Neuronal stem cell (in vitro differentiated cells): Measurements from ENCODE around the gene SLC13A2.

Experiments used
- DNase-seq: peaks from one replicate; pipeline ENCODE4 v3.0.0-alpha.2; 2013; ENCODE audit warnings: low spot score
- H2AFZ ChIP-seq: one replicate; pipeline ENCODE4 v1.6.1; 2013; ENCODE audit warnings: mild to moderate bottlenecking, low read length, inconsistent platforms
- H2AK5ac ChIP-seq: 2 replicates; pipeline ENCODE4 v1.6.1; 2013; ENCODE audit warnings: low read depth, mild to moderate bottlenecking, inconsistent platforms, low read length, moderate library complexity, mixed read lengths
- H2BK120ac ChIP-seq: 2 replicates; pipeline ENCODE4 v1.6.1; 2013; ENCODE audit warnings: low read depth, mild to moderate bottlenecking, inconsistent platforms, low read length, moderate library complexity, mixed read lengths
- H2BK12ac ChIP-seq: one replicate; pipeline ENCODE4 v1.6.1; 2013; ENCODE audit warnings: low read length, inconsistent platforms
- H2BK15ac ChIP-seq: 2 replicates; pipeline ENCODE4 v1.6.1; 2013; ENCODE audit warnings: mild to moderate bottlenecking, low read length, inconsistent platforms, mixed read lengths
- H2BK5ac ChIP-seq: one replicate; pipeline ENCODE4 v1.6.1; 2013; ENCODE audit warnings: inconsistent platforms, mild to moderate bottlenecking, low read length, moderate library complexity
- H3K14ac ChIP-seq: one replicate; pipeline ENCODE4 v1.6.1; 2013; ENCODE audit warnings: low read length, inconsistent platforms
- H3K18ac ChIP-seq: 2 replicates; pipeline ENCODE4 v1.6.1; 2013; ENCODE audit warnings: low read length, inconsistent platforms
- H3K23ac ChIP-seq: 2 replicates; pipeline ENCODE4 v1.6.1; 2013; ENCODE audit warnings: low read depth, mild to moderate bottlenecking, mixed read lengths, low read length, inconsistent platforms; ENCODE audit not compliant: poor library complexity
- H3K27ac ChIP-seq: replicated peaks from 3 replicates; pipeline ENCODE4 v1.5.1; 2013; ENCODE audit warnings: low read length, inconsistent platforms
- H3K27me3 ChIP-seq, 3 experiments: 2 replicates each; pipeline ENCODE4 v1.6.1; 2013; ENCODE audit warnings: low read length in 3 of 3, mild to moderate bottlenecking in 2 of 3, inconsistent platforms in 1 of 3, low read depth in 1 of 3, mixed read lengths in 1 of 3, moderate library complexity in 1 of 3; ENCODE audit not compliant: control insufficient read depth in 3 of 3, insufficient read depth in 3 of 3
- H3K36me3 ChIP-seq, 2 donors: replicated peaks in 1 of 2; 2 replicates each; pipeline ENCODE4 v1.6.1; 2013; ENCODE audit warnings: low read length in 2 of 2; ENCODE audit not compliant: control insufficient read depth in 2 of 2, insufficient read depth in 2 of 2
- H3K4ac ChIP-seq: 2 replicates; pipeline ENCODE4 v1.6.1; 2013; ENCODE audit warnings: inconsistent platforms, mild to moderate bottlenecking, low read length, moderate library complexity
- H3K4me1 ChIP-seq, 2 donors: 1 replicate in 1 of 2; 2 replicates in 1 of 2; pipeline ENCODE4 v1.6.1; 2013; ENCODE audit warnings: low read length in 2 of 2, low read depth in 1 of 2; ENCODE audit not compliant: control insufficient read depth in 2 of 2, insufficient read depth in 1 of 2
- H3K4me2 ChIP-seq: one replicate; pipeline ENCODE4 v1.6.1; 2013; ENCODE audit warnings: mild to moderate bottlenecking, low read length, inconsistent platforms; ENCODE audit not compliant: insufficient read depth, poor library complexity, severe bottlenecking
- H3K4me3 ChIP-seq, 2 donors: 2 replicates each; pipeline ENCODE4 v1.5.1; 2013; ENCODE audit warnings: low read length in 2 of 2, mild to moderate bottlenecking in 2 of 2, inconsistent platforms in 1 of 2, moderate library complexity in 1 of 2
- H3K79me1 ChIP-seq: one replicate; pipeline ENCODE4 v1.6.1; 2013; ENCODE audit warnings: low read depth, mild to moderate bottlenecking, inconsistent platforms, low read length, moderate library complexity
- H3K9ac ChIP-seq: one replicate; pipeline ENCODE4 v1.6.1; 2013; ENCODE audit warnings: mild to moderate bottlenecking, low read depth, low read length, inconsistent platforms; ENCODE audit not compliant: poor library complexity
- H3K9me3 ChIP-seq, 2 donors: replicated peaks in 1 of 2; 2 replicates each; pipeline versions ENCODE3 to v1.6.1; 2013; ENCODE audit warnings: low read length in 2 of 2, mild to moderate bottlenecking in 2 of 2, inconsistent platforms in 1 of 2, low read depth in 1 of 2, mixed read lengths in 1 of 2, moderate library complexity in 1 of 2; ENCODE audit not compliant: control insufficient read depth in 2 of 2, insufficient read depth in 1 of 2
- H4K8ac ChIP-seq: one replicate; pipeline ENCODE4 v1.6.1; 2013; ENCODE audit warnings: low read depth, mild to moderate bottlenecking, inconsistent platforms, low read length, moderate library complexity
- H4K91ac ChIP-seq: one replicate; pipeline ENCODE4 v1.6.1; 2013; ENCODE audit warnings: low read length, low read depth, mild to moderate bottlenecking, inconsistent platforms; ENCODE audit not compliant: poor library complexity
- WGBS, 2 donors: extraction: QIAGEN DNeasy Blood & Tissue Kit; methylation state at CpG; one replicate each; pipeline ENCODE4 v1.1.7; 2013; ENCODE audit warnings: missing lambda C conversion rate in 2 of 2, mixed read lengths in 1 of 2; ENCODE audit not compliant: insufficient read length in 2 of 2, insufficient replicate concordance in 1 of 2; ENCODE audit errors: extremely low coverage in 2 of 2; 5-methylcytosine and 5-hydroxymethylcytosine counted together

Gene SLC13A2

DNA sequence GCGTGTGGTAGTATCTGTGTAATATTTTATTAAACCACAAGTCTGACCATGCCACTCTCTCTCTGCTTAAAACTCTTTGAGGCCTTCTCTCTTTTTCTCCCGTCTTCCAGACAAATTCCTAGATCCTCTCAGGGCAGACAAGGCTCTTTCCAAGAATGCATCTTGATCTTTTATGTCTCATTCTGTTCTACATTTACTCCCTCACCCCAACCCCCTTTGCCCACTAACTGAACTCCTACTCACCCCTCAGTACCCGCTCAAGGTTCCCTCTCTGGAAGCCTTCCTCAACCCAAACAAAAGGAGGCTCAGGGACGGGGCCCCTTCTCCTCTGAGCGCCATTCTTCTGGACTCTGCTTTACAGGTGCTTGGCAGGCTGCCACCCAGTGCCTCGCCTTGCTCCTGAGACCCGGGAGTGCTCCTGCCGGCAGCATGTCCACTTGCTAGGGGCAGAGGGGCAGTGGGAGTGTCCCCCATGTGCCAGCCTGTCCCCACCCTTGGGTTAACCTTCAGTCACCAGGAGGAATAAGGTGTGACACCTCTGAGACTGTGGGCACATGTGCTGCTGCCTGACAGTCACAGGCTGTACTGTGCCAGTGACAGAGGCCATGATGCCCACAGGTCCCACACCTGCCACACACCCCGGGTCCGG is 9.2 kb downstream of the SLC13A2 start:
- Histone ChIP-seq H2BK5ac (no peak overlapping the region), H3K27me3 (peaks cover 0 to 38% (median 0%) of the 10 kb centered on the region in 3 experiments), H3K9me3 (no peaks in the 10 kb centered on the region), H3K18ac (no peak overlapping the region), H2AK5ac (no peak overlapping the region), H3K4ac (no peak overlapping the region), H2BK12ac (no peak overlapping the region), H3K27ac (no peak overlapping the region), H2BK15ac (no peak overlapping the region), H3K79me1 (no peaks in the 10 kb centered on the region), H3K9ac (no peak overlapping the region), H2BK120ac (no peak overlapping the region), H3K36me3 (no peaks in the 10 kb centered on the region), H4K8ac (no peak overlapping the region), H3K4me2 (no peak overlapping the region), H2AFZ (no peak overlapping the region), H3K14ac (no peak overlapping the region), H3K4me1 (no peaks in the 10 kb centered on the region), H4K91ac (no peak overlapping the region), H3K23ac (no peak overlapping the region), H3K4me3 (no peak overlapping the region)
- no CpG with 5 or more reads among the region's 10 CpGs for WGBS, 2 donors
- DNase-seq = no peak

DNA sequence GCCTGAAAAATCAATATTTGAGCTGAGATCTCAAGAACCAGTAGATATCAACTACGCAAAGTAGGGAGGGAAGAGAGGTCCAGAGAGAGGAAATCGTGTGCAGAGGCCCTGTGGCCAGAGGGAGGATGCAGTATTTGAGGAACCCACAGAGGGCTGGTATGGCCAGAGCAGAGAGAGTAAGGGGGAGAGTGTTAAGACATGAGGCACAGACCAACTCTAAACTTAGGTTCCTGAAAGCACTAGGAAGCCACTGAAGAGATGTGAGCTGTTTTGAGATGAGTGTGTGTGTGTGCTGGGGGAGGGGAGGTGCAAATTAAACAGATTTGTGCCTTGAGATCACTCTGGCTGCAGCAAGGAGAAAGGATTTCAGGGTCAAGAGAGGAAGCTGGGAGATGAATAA is 10.9 kb downstream of the SLC13A2 start:
- Histone ChIP-seq H2AFZ (no peak overlapping the region), H3K27me3 (peaks cover 0 to 50% (median 0%) of the 10 kb centered on the region in 3 experiments), H2BK15ac (no peak overlapping the region), H2BK12ac (no peak overlapping the region), H3K4me3 (no peak overlapping the region), H2AK5ac (no peak overlapping the region), H3K18ac (no peak overlapping the region), H3K4me1 (no peaks in the 10 kb centered on the region), H2BK5ac (no peak overlapping the region), H4K8ac (no peak overlapping the region), H4K91ac (no peak overlapping the region), H3K27ac (no peak overlapping the region), H3K9me3 (no peaks in the 10 kb centered on the region), H3K4ac (no peak overlapping the region), H3K14ac (no peak overlapping the region), H3K23ac (no peak overlapping the region), H3K4me2 (no peak overlapping the region), H3K9ac (no peak overlapping the region), H3K79me1 (no peaks in the 10 kb centered on the region), H2BK120ac (no peak overlapping the region), H3K36me3 (no peaks in the 10 kb centered on the region)
- DNase-seq = no peak
- no CpG with 5 or more reads among the region's 2 CpGs for WGBS, 2 donors

DNA sequence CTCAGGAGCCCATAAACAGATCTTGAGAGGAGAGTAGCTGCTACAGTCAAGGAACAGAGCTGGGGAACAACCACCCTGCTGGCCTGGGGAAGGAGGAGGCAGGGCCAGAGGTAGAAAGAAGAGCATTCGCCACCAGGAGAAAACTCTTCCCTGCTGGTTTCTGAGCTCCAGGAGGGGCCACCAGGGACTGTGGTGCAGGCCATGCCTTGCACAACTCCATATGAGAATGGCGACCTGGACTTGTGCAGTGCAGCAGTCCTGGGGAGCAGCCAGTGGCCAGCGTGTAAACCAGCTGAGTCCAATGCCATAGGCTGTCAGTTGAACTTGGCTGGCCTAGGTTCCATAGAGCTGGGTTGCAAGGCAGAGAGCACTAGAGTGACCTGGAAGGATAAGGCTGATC is 11.6 kb downstream of the SLC13A2 start:
- no peak for DNase-seq
- Histone ChIP-seq H3K9ac (no peak overlapping the region), H3K4ac (no peak overlapping the region), H3K27ac (no peak overlapping the region), H4K8ac (no peak overlapping the region), H2BK12ac (no peak overlapping the region), H2BK5ac (no peak overlapping the region), H3K14ac (no peak overlapping the region), H3K9me3 (no peaks in the 10 kb centered on the region), H2AK5ac (no peak overlapping the region), H3K4me2 (no peak overlapping the region), H3K36me3 (no peaks in the 10 kb centered on the region), H4K91ac (no peak overlapping the region), H3K18ac (no peak overlapping the region), H3K4me1 (no peaks in the 10 kb centered on the region), H3K79me1 (no peaks in the 10 kb centered on the region), H2AFZ (no peak overlapping the region), H2BK15ac (no peak overlapping the region), H3K23ac (no peak overlapping the region), H2BK120ac (no peak overlapping the region), H3K4me3 (no peak overlapping the region), H3K27me3 (peaks cover 0 to 53% (median 0%) of the 10 kb centered on the region in 3 experiments)
- no CpG with 5 or more reads among the region's 3 CpGs for WGBS, 2 donors

DNA sequence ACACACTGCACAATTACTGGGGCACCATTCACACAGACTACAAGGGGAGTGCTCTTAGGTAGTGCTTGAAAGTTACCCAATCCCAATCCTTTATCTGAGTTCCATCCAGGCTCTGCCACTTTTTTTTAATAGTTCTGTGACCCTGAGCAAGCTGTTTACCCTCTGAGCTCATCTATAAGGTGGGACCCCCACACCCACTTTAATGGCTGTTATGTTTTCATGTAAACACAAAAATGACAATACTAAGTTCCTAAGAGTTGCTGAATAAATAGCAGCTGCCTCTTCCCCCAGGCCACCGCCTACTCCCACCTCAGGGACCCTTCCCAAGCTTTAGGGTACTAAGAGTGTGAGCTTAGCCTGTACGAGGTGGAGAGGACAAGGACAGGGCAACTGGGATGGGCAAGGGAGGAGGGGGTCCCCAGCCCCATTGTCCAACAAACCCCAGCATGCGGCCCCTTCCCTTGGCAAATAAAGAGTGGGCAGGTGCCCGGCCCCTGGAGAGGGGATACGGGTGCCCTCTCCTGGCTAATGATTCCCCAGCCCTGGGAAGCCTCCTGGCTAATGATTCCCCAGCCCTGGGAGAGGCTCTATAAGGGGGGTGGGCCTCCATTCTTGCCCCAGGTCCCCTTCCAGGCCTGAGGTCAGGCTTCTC is 14.6 kb downstream of the SLC13A2 start:
- no peak overlapping the region for H3K9ac ChIP-seq
- H3K4me1 ChIP-seq = no peaks in the 10 kb centered on the region
- no peak overlapping the region for H2BK15ac ChIP-seq
- H2AFZ ChIP-seq = no peak overlapping the region
- no peak overlapping the region for H3K4me3 ChIP-seq
- no peak overlapping the region for H3K14ac ChIP-seq
- no peak overlapping the region for H3K27ac ChIP-seq
- no peak overlapping the region for H3K18ac ChIP-seq
- peaks cover 3% of the 10 kb centered on the region for H3K79me1 ChIP-seq
- no peak overlapping the region for H4K91ac ChIP-seq
- H3K9me3 ChIP-seq = no peaks in the 10 kb centered on the region
- no peak overlapping the region for H2BK5ac ChIP-seq
- no peak overlapping the region for H2BK120ac ChIP-seq
- H3K4ac ChIP-seq = no peak overlapping the region
- no peak overlapping the region for H3K23ac ChIP-seq
- H4K8ac ChIP-seq = no peak overlapping the region
- no peak overlapping the region for H3K4me2 ChIP-seq
- no peaks in the 10 kb centered on the region for H3K36me3 ChIP-seq
- no peak overlapping the region for H2AK5ac ChIP-seq
- DNase-seq = no peak
- WGBS, 2 donors = no CpG with 5 or more reads among the region's 5 CpGs
- peaks cover 0 to 43% (median 0%) of the 10 kb centered on the region in 3 experiments for H3K27me3 ChIP-seq
- H2BK12ac ChIP-seq = no peak overlapping the region
